MCF 10A (cell line): Measurements from ENCODE around the gene USP13. TPM values are rescaled to one million over a fixed set of nuclear protein-coding genes. Genes with fewer than 3 reads are reported as not detected.

ENCODE experiments used
- BruUV-seq: library from RNA; stranded (reverse); fragments of 400-500 nt; replicated peaks from 2 replicates; lab custom pipeline; 2021; lab: Mats Ljungman, UMichigan
- CTCF ChIA-PET: fragments of 300-600 bp; sonication (Branson Sonifier 250); formaldehyde crosslinking; extraction: SDS; loops from one replicate; lab custom pipeline; 2021; ENCODE audit warnings: antibody characterized with exemption, inconsistent platforms; lab: Yijun Ruan, JAX
- POLR2A ChIA-PET: fragments of 300-600, 350-650 bp; sonication (Branson Sonifier 250); formaldehyde crosslinking; extraction: SDS; loops from one replicate; lab custom pipeline; 2020; ENCODE audit warnings: antibody characterized with exemption, inconsistent platforms; lab: Yijun Ruan, JAX
- DNase-seq: peaks from one replicate; pipeline ENCODE4 v3.0.0-alpha.2; 2018; ENCODE audit not compliant: unreplicated experiment
- H3K27ac Mint-ChIP-seq: one replicate; pipeline ENCODE4 v1.8.0; 2022; ENCODE audit warnings: mild to moderate bottlenecking, low read depth, mixed read lengths; ENCODE audit not compliant: unreplicated experiment
- H3K27me3 Mint-ChIP-seq: one replicate; pipeline ENCODE4 v1.8.0; 2022; ENCODE audit warnings: mixed read lengths; ENCODE audit not compliant: insufficient read depth, unreplicated experiment
- H3K36me3 Mint-ChIP-seq: one replicate; pipeline ENCODE4 v1.8.0; 2022; ENCODE audit warnings: mild to moderate bottlenecking, moderate library complexity, mixed read lengths; ENCODE audit not compliant: insufficient read depth, unreplicated experiment
- H3K4me1 Mint-ChIP-seq: one replicate; pipeline ENCODE4 v1.8.0; 2022; ENCODE audit warnings: mixed read lengths; ENCODE audit not compliant: insufficient read depth, unreplicated experiment
- H3K4me3 Mint-ChIP-seq: one replicate; pipeline ENCODE4 v1.8.0; 2022; ENCODE audit warnings: mild to moderate bottlenecking, moderate library complexity, mixed read lengths; ENCODE audit not compliant: unreplicated experiment
- H3K9me3 Mint-ChIP-seq: one replicate; pipeline ENCODE4 v1.8.0; 2022; ENCODE audit warnings: mixed read lengths; ENCODE audit not compliant: unreplicated experiment
- CTCF ChIP-seq: fragments of 200-600 bp; IDR thresholded peaks from one replicate; pipeline ENCODE4 v1.8.0; 2022; ENCODE audit warnings: antibody characterized with exemption, mild to moderate bottlenecking; ENCODE audit not compliant: unreplicated experiment
- intact Hi-C: fragments of 100-400 bp; cut with micrococcal nuclease; formaldehyde crosslinking; loops from 2 replicates; pipeline ENCODE4 v1.14.1; 2022
- total RNA-seq: library from RNA; stranded (reverse); gene quantifications from 2 replicates; pipeline ENCODE4 v1.2.3, GENCODE V29; 2022

The USP13 gene
- total RNA-seq, 1 experiment from 2014 or later, result 9.7 TPM

DNA sequence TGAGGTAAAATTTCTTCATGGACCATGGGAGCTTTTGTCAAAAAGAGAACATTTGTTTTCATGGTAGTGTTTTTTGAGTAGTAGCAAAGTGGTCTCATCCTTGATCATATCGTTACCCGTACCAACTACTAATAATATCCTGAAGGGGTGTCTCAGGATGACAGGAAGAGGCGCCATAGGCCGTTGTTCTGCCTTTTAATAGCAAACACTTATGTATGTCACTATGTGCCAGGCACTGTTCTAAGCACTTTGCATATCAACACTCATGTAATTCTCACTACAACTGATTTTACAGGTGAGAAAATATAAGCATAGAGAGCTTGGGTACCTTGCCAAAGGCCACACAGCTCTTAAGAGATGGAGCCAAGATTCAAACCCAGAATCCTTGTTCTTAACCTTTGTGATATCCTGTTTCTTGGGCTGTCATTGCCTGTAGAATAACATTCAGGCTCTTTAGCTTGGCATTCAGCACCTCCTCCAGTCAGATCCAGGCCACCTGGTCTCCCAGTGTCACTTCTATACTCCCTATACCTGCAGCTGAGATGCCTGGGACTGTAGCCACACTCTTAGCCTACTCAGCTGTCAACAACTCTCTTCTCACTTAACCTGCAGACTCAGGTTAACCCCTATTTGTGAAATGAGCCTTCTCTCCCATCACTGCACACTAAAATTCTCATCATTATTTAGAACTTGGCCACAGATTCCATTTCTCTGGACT, 113.7 kb downstream of the USP13 start:
- no TSS peak for BruUV-seq
- H3K27ac Mint-ChIP-seq, result no peak overlapping the region
- ChIA-PET CTCF (interaction anchor here (0.5 to 1.8 kb wide), 10 partner anchors 8 to 952 kb away, joined by 3 to 5 read pairs (median 3); no protein-coding TSS in a partner anchor), POLR2A (no interaction called here)
- no peaks in the 10 kb centered on the region for H3K27me3 Mint-ChIP-seq
- peaks cover 33% of the 10 kb centered on the region for H3K36me3 Mint-ChIP-seq
- no peak for DNase-seq
- no peaks in the 10 kb centered on the region for H3K9me3 Mint-ChIP-seq
- no peaks in the 10 kb centered on the region for H3K4me1 Mint-ChIP-seq
- no peak overlapping the region for H3K4me3 Mint-ChIP-seq
- intact Hi-C loops, result loop anchor here (5.0 to 10.0 kb wide), 2 partner anchors 161 to 298 kb away; no protein-coding TSS in a partner anchor
- TF ChIP-seq CTCF, result no peak

- BruUV-seq, result no TSS peak
- POLR2A ChIA-PET, result no interaction called here
These were observed 115.2 kb downstream of the USP13 start for GRCh38 chr3:179768080-179768479.

GRCh38 chr3:179769411-179770247, 116.8 kb downstream of the USP13 start:
- intact Hi-C loops, result loop anchor here (2.0 to 10.0 kb wide), 4 partner anchors 41 to 833 kb away; partner anchors contain the start of gene TTC14
- CTCF ChIA-PET, result interaction anchor here (0.6 to 1.3 kb wide), 6 partner anchors 12 to 826 kb away, joined by 3 to 4 read pairs (median 3); no protein-coding TSS in a partner anchor
- no peak for TF ChIP-seq CTCF

More at GRCh38 chr3:179768080-179768479, 115.2 kb downstream of the USP13 start:
- CTCF ChIA-PET, result interaction anchor here (0.5 to 1.8 kb wide), 15 partner anchors 17 to 827 kb away, joined by 3 to 6 read pairs (median 3); no protein-coding TSS in a partner anchor
- peak; percentile 69 for DNase-seq
- intact Hi-C loops, result loop anchor here (1.0 to 10.0 kb wide), 5 partner anchors 43 to 835 kb away; partner anchors contain the start of gene TTC14
- Mint-ChIP-seq H3K36me3 (peaks cover 39% of the 10 kb centered on the region), H3K4me3 (no peak overlapping the region), H3K9me3 (no peaks in the 10 kb centered on the region), H3K27me3 (no peaks in the 10 kb centered on the region), H3K27ac (no peak overlapping the region), H3K4me1 (no peaks in the 10 kb centered on the region)
- TF ChIP-seq CTCF, result peak; percentile 60

More at GRCh38 chr3:179769411-179770247, 116.8 kb downstream of the USP13 start:
- no peaks in the 10 kb centered on the region for H3K9me3 Mint-ChIP-seq
- no peak overlapping the region for H3K4me3 Mint-ChIP-seq
- POLR2A ChIA-PET, result interaction anchor here (1.2 to 1.4 kb wide), 2 partner anchors 117 to 833 kb away, joined by 3 read pairs; partner anchors contain the start of genes TTC14 and USP13
- H3K27ac Mint-ChIP-seq, result no peak overlapping the region
- H3K4me1 Mint-ChIP-seq, result no peaks in the 10 kb centered on the region
- no peaks in the 10 kb centered on the region for H3K27me3 Mint-ChIP-seq
- DNase-seq, result no peak
- H3K36me3 Mint-ChIP-seq, result peaks cover 39% of the 10 kb centered on the region
- no TSS peak for BruUV-seq
